GM21576 (cell line): ENCODE measurements around the gene ZNF611.
A peak's percentile ranks its signal among the peaks of the same experiment; 100 is the strongest.
"Not testable (repeated sequence)": the region's sequence is repeated elsewhere in the genome, so short reads cannot be mapped to it uniquely, and the experiment has no call there.

Source experiments
- ATAC-seq: cut with Tn5 transposase; IDR thresholded peaks from one replicate; pipeline ENCODE4 v1.9.1; 2021; ENCODE audit warnings: mild to moderate bottlenecking, moderate library complexity; ENCODE audit not compliant: unreplicated experiment

ZNF611 gene

GRCh38 chr19:52734893-52735661, at the start of gene ZNF611:
Gene ZNF611, minus strand, starts transcription at chr19:52735044. Its CDS starts 19,150 bp downstream, at chr19:52715894.
- ATAC-seq, result peak; percentile 89

- not testable (repeated sequence) for ATAC-seq
Measured at GRCh38 chr19:52782864-52783263, 48.0 kb upstream of the ZNF611 start.

- ATAC-seq, result no peak
Measured at GRCh38 chr19:52778811-52779210, 44.0 kb upstream of the ZNF611 start.

GRCh38 chr19:52756447-52756846, 21.6 kb upstream of the ZNF611 start:
- not testable (repeated sequence) for ATAC-seq

- ATAC-seq, result no peak
Measured at GRCh38 chr19:52749780-52750179, 14.9 kb upstream of the ZNF611 start.

- ATAC-seq, result no peak
Measured at GRCh38 chr19:52748336-52748950, 13.6 kb upstream of the ZNF611 start.

GRCh38 chr19:52745919-52746318, 11.1 kb upstream of the ZNF611 start:
- not testable (repeated sequence) for ATAC-seq

GRCh38 chr19:52743091-52743490, 8.2 kb upstream of the ZNF611 start:
- ATAC-seq, result no peak

- no peak for ATAC-seq
Measured at GRCh38 chr19:52742516-52742915, 7.7 kb upstream of the ZNF611 start.

GRCh38 chr19:52741951-52742485, 7.2 kb upstream of the ZNF611 start:
- no peak for ATAC-seq

GRCh38 chr19:52741371-52741770, 6.5 kb upstream of the ZNF611 start:
- not testable (repeated sequence) for ATAC-seq

GRCh38 chr19:52739576-52739975, 4.7 kb upstream of the ZNF611 start:
- ATAC-seq, result no peak

GRCh38 chr19:52735734-52736133, 890 bp upstream of the ZNF611 start:
- no peak for ATAC-seq

- ATAC-seq, result peak; percentile 27
Measured at GRCh38 chr19:52734331-52734892, 432 bp downstream of the ZNF611 start.

GRCh38 chr19:52726051-52726450, 8.8 kb downstream of the ZNF611 start:
- ATAC-seq, result not testable (repeated sequence)

- ATAC-seq, result no peak
Measured at GRCh38 chr19:52725528-52725961, 9.3 kb downstream of the ZNF611 start.

- ATAC-seq, result no peak
Measured at GRCh38 chr19:52724701-52725514, 9.9 kb downstream of the ZNF611 start.

GRCh38 chr19:52723907-52724598, 10.8 kb downstream of the ZNF611 start:
- not testable (repeated sequence) for ATAC-seq

- ATAC-seq, result no peak
Measured at GRCh38 chr19:52722062-52723003, 12.5 kb downstream of the ZNF611 start.
